HUDEP-2 (cell line): Measurements from ENCODE around the gene CGB8.

Experiments
- DNase-seq, 76 experiments: peaks; one replicate each; lab custom pipeline; 2025; ENCODE audit not compliant: unreplicated experiment in 76 of 76; lab: John Stamatoyannopoulos, UW

Gene CGB8

GRCh38 chr19:49014123-49014869 lies 34.6 kb downstream of the CGB8 start:
- no peak for DNase-seq

- no peak for DNase-seq
Measured at GRCh38 chr19:49011194-49011593, 37.7 kb downstream of the CGB8 start.

GRCh38 chr19:49010453-49010852 lies 38.5 kb downstream of the CGB8 start:
- no peak for DNase-seq

GRCh38 chr19:49009828-49010227 lies 39.1 kb downstream of the CGB8 start:
- no peak for DNase-seq

GRCh38 chr19:49006905-49007304 lies 42.0 kb downstream of the CGB8 start:
- no peak for DNase-seq

GRCh38 chr19:49004964-49005614 lies 43.8 kb downstream of the CGB8 start:
- no peak for DNase-seq

- DNase-seq, result no peak
Measured at GRCh38 chr19:49004133-49004532, 44.8 kb downstream of the CGB8 start.

GRCh38 chr19:48999481-49000325 lies 49.2 kb downstream of the CGB8 start:
- DNase-seq, result peak in 56 of 76 experiments; percentile 22 to 76 (median 56)

GRCh38 chr19:48997972-48998371 lies 50.9 kb downstream of the CGB8 start:
- DNase-seq, result peak in 56 of 76 experiments; percentile 16 to 82 (median 62)
